ENCODE results near the gene KRT27.
"Not testable (repeated sequence)": the region's sequence is repeated elsewhere in the genome, so short reads cannot be mapped to it uniquely, and the experiment has no call there.

KRT27 gene

DNA sequence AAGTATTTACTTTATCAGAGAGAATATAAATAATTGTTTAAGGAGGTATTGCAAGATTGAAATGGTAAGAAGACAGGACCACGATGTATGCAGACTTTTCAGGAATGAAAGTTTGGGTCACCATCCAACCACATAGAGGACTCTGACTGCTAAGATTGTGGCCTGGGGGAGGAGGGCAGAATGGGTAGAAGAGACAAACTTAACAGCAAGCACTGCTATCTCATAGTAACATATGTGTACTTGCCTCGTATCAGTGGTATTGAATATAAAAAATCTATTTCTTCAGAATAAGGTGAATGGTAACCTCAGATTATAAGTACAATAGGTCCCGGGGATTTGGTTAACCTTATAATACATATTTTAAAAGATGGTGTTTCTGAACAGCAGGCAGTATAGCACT lies 34.2 kb upstream of the KRT27 start:
- no peak for ATAC-seq

DNA sequence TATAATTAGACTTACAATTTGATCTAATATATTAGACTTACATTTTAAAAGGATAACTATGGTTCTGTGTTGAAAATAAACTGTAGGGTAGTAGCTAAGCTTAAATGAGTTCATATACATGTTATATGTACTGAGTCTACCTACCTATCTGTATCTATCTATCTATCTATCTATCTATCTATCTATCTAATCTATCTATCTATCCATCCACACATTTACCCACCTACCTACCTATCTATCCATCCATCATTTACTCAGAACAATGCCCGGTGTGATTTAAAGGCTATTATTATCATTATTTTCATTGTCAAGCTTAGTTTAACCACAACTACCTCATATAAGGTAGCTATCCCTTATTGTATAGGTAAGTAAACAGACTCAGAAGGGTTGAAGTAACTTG lies 33.0 kb upstream of the KRT27 start:
- no peak for ATAC-seq
- TF ChIP-seq, protein P1, sequence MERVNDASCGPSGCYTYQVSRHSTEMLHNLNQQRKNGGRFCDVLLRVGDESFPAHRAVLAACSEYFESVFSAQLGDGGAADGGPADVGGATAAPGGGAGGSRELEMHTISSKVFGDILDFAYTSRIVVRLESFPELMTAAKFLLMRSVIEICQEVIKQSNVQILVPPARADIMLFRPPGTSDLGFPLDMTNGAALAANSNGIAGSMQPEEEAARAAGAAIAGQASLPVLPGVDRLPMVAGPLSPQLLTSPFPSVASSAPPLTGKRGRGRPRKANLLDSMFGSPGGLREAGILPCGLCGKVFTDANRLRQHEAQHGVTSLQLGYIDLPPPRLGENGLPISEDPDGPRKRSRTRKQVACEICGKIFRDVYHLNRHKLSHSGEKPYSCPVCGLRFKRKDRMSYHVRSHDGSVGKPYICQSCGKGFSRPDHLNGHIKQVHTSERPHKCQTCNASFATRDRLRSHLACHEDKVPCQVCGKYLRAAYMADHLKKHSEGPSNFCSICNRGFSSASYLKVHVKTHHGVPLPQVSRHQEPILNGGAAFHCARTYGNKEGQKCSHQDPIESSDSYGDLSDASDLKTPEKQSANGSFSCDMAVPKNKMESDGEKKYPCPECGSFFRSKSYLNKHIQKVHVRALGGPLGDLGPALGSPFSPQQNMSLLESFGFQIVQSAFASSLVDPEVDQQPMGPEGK (CRISPR knock-in tag; IDR thresholded peaks at IDR 0.05; ENCODE audit: borderline replicate concordance) = no peak
- TF ChIP-seq TOX (CRISPR knock-in tag; IDR thresholded peaks at IDR 0.05; ENCODE audit: borderline replicate concordance) (no peak), ZNF8 (CRISPR knock-in tag; IDR thresholded peaks at IDR 0.05) (no peak), ZFP30 (CRISPR knock-in tag; IDR thresholded peaks at IDR 0.05) (no peak), SNAI2 (CRISPR knock-in tag; IDR thresholded peaks at IDR 0.05) (no peak), ZC3H10 (CRISPR knock-in tag; IDR thresholded peaks at IDR 0.05) (no peak), ZNF70 (CRISPR knock-in tag; IDR thresholded peaks at IDR 0.05) (no peak), ISL1 (CRISPR knock-in tag; IDR thresholded peaks at IDR 0.05) (no peak), OSR1 (CRISPR knock-in tag; IDR thresholded peaks at IDR 0.05) (no peak), GLIS3 (CRISPR knock-in tag; IDR thresholded peaks at IDR 0.05) (no peak), RARB (CRISPR knock-in tag; IDR thresholded peaks at IDR 0.05) (no peak), TCF4 (CRISPR knock-in tag; IDR thresholded peaks at IDR 0.05; ENCODE audit: borderline replicate concordance) (no peak), ARNTL (CRISPR knock-in tag; IDR thresholded peaks at IDR 0.05; ENCODE audit: borderline replicate concordance, low read depth) (no peak)
- TF ChIP-seq, protein P2, sequence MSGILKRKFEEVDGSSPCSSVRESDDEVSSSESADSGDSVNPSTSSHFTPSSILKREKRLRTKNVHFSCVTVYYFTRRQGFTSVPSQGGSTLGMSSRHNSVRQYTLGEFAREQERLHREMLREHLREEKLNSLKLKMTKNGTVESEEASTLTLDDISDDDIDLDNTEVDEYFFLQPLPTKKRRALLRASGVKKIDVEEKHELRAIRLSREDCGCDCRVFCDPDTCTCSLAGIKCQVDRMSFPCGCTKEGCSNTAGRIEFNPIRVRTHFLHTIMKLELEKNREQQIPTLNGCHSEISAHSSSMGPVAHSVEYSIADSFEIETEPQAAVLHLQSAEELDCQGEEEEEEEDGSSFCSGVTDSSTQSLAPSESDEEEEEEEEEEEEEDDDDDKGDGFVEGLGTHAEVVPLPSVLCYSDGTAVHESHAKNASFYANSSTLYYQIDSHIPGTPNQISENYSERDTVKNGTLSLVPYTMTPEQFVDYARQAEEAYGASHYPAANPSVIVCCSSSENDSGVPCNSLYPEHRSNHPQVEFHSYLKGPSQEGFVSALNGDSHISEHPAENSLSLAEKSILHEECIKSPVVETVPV (CRISPR knock-in tag; IDR thresholded peaks at IDR 0.05) = no peak
- TF ChIP-seq, protein P3, sequence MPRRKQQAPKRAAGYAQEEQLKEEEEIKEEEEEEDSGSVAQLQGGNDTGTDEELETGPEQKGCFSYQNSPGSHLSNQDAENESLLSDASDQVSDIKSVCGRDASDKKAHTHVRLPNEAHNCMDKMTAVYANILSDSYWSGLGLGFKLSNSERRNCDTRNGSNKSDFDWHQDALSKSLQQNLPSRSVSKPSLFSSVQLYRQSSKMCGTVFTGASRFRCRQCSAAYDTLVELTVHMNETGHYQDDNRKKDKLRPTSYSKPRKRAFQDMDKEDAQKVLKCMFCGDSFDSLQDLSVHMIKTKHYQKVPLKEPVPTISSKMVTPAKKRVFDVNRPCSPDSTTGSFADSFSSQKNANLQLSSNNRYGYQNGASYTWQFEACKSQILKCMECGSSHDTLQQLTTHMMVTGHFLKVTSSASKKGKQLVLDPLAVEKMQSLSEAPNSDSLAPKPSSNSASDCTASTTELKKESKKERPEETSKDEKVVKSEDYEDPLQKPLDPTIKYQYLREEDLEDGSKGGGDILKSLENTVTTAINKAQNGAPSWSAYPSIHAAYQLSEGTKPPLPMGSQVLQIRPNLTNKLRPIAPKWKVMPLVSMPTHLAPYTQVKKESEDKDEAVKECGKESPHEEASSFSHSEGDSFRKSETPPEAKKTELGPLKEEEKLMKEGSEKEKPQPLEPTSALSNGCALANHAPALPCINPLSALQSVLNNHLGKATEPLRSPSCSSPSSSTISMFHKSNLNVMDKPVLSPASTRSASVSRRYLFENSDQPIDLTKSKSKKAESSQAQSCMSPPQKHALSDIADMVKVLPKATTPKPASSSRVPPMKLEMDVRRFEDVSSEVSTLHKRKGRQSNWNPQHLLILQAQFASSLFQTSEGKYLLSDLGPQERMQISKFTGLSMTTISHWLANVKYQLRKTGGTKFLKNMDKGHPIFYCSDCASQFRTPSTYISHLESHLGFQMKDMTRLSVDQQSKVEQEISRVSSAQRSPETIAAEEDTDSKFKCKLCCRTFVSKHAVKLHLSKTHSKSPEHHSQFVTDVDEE (CRISPR knock-in tag; IDR thresholded peaks at IDR 0.05) = no peak
- TF ChIP-seq, protein P4, sequence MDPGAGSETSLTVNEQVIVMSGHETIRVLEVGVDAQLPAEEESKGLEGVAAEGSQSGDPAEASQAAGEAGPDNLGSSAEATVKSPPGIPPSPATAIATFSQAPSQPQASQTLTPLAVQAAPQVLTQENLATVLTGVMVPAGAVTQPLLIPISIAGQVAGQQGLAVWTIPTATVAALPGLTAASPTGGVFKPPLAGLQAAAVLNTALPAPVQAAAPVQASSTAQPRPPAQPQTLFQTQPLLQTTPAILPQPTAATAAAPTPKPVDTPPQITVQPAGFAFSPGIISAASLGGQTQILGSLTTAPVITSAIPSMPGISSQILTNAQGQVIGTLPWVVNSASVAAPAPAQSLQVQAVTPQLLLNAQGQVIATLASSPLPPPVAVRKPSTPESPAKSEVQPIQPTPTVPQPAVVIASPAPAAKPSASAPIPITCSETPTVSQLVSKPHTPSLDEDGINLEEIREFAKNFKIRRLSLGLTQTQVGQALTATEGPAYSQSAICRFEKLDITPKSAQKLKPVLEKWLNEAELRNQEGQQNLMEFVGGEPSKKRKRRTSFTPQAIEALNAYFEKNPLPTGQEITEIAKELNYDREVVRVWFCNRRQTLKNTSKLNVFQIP (CRISPR knock-in tag; IDR thresholded peaks at IDR 0.05; ENCODE audit: borderline replicate concordance, low read depth) = no peak

More for the DNA sequence above, 34.2 kb upstream of the KRT27 start:
- TF ChIP-seq CSDC2 (CRISPR knock-in tag; IDR thresholded peaks at IDR 0.05) (no peak), SNAI2 (CRISPR knock-in tag; IDR thresholded peaks at IDR 0.05) (no peak), ZNF8 (CRISPR knock-in tag; IDR thresholded peaks at IDR 0.05) (no peak), TCF4 (CRISPR knock-in tag; IDR thresholded peaks at IDR 0.05; ENCODE audit: borderline replicate concordance) (no peak), GLIS3 (CRISPR knock-in tag; IDR thresholded peaks at IDR 0.05) (no peak), RARB (CRISPR knock-in tag; IDR thresholded peaks at IDR 0.05) (no peak), ESRRG (CRISPR knock-in tag; IDR thresholded peaks at IDR 0.05) (no peak), ZNF70 (CRISPR knock-in tag; IDR thresholded peaks at IDR 0.05) (no peak), BACH2 (CRISPR knock-in tag; IDR thresholded peaks at IDR 0.05; ENCODE audit: borderline replicate concordance) (no peak), ZFP3 (CRISPR knock-in tag; IDR thresholded peaks at IDR 0.05) (no peak)
- TF ChIP-seq, protein P3 (CRISPR knock-in tag; IDR thresholded peaks at IDR 0.05) = no peak
- TF ChIP-seq, protein P4 (CRISPR knock-in tag; IDR thresholded peaks at IDR 0.05; ENCODE audit: borderline replicate concordance, low read depth) = no peak
- TF ChIP-seq, protein P5, sequence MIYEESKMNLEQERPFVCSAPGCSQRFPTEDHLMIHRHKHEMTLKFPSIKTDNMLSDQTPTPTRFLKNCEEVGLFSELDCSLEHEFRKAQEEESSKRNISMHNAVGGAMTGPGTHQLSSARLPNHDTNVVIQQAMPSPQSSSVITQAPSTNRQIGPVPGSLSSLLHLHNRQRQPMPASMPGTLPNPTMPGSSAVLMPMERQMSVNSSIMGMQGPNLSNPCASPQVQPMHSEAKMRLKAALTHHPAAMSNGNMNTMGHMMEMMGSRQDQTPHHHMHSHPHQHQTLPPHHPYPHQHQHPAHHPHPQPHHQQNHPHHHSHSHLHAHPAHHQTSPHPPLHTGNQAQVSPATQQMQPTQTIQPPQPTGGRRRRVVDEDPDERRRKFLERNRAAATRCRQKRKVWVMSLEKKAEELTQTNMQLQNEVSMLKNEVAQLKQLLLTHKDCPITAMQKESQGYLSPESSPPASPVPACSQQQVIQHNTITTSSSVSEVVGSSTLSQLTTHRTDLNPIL (CRISPR knock-in tag; IDR thresholded peaks at IDR 0.05; ENCODE audit: low read depth) = no peak

DNA sequence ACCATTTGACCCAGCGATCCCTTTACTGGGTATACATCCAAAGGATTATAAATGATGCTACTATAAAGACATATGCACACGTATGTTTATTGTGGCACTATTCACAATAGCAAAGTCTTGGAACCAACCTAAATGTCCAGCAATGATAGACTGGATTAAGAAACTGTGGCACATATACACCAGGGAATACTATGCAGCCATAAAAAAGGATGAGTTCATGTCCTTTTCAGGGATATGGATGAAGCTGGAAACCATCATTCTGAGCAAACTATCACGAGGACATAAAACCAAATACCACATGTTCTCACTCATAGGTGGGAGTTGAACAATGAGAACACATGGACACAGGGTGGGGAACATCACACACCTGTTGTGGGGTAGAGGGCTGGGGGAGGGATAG lies 32.3 kb upstream of the KRT27 start:
- not testable (repeated sequence) for ATAC-seq
